ENCODE results near the gene PRKCA.

- TF ChIP-seq, protein P1, sequence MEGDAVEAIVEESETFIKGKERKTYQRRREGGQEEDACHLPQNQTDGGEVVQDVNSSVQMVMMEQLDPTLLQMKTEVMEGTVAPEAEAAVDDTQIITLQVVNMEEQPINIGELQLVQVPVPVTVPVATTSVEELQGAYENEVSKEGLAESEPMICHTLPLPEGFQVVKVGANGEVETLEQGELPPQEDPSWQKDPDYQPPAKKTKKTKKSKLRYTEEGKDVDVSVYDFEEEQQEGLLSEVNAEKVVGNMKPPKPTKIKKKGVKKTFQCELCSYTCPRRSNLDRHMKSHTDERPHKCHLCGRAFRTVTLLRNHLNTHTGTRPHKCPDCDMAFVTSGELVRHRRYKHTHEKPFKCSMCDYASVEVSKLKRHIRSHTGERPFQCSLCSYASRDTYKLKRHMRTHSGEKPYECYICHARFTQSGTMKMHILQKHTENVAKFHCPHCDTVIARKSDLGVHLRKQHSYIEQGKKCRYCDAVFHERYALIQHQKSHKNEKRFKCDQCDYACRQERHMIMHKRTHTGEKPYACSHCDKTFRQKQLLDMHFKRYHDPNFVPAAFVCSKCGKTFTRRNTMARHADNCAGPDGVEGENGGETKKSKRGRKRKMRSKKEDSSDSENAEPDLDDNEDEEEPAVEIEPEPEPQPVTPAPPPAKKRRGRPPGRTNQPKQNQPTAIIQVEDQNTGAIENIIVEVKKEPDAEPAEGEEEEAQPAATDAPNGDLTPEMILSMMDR (conservative IDR thresholded peaks at IDR 0.05; ENCODE audit: low read length), result no peak
- TF ChIP-seq EZH2phosphoT487 (IDR thresholded peaks at IDR 0.05; ENCODE audit: borderline replicate concordance), result no peak
Measured at GRCh38 chr17:66789961-66790437, 487.6 kb downstream of the PRKCA start.
